A549 (cell line): ENCODE results near the gene TRPC3. TPM values are rescaled to one million over a fixed set of nuclear protein-coding genes. Genes with fewer than 3 reads are reported as not detected.

ENCODE experiments used
- ATAC-seq, 2 experiments: fragments of 200-7000 bp in 1 of 2; fragments of >200 bp in 1 of 2; cut with Nextera tagmentation in 1 of 2; cut with Tn5 transposase in 1 of 2; 3 replicates each; pipeline versions ENCODE4 v1.8.0 to v1.9.1; 2018 to 2020; ENCODE audit warnings: mild to moderate bottlenecking in 1 of 2, moderate library complexity in 1 of 2
- CTCF ChIA-PET: fragments of 300-600 bp; sonication (Branson Sonifier 250); formaldehyde crosslinking; extraction: SDS; loops from one replicate; lab custom pipeline; 2021; ENCODE audit warnings: antibody characterized with exemption, inconsistent platforms; lab: Yijun Ruan, JAX
- POLR2A ChIA-PET: fragments of 350-600 bp; formaldehyde crosslinking; extraction: SDS; loops from one replicate; lab custom pipeline; 2021; ENCODE audit warnings: antibody characterized with exemption, inconsistent platforms; lab: Yijun Ruan, JAX
- DNase-seq, 2 experiments: peaks; one replicate each; pipeline versions ENCODE4 v3.0.0 to v3.0.0-alpha.2; 2011 to 2016; ENCODE audit warnings: low read depth in 1 of 2, low spot score in 1 of 2
- FAIRE-seq: peaks from 2 replicates; lab custom pipeline; 2011; peaks lifted over from hg19 to GRCh38; lab: Jason Lieb, UNC
- H3K27ac ChIP-seq, 2 experiments: fragments of >200 bp; sonication (Bioruptor Twin); formaldehyde crosslinking; 3 replicates each; pipeline ENCODE4 v1.5.1; 2016 to 2017
- H3K4me1 ChIP-seq: fragments of >200 bp; sonication (Bioruptor Twin); formaldehyde crosslinking; 3 replicates; pipeline ENCODE4 v1.6.1; 2016
- H3K4me2 ChIP-seq: fragments of >200 bp; sonication (Bioruptor Twin); formaldehyde crosslinking; 3 replicates; pipeline ENCODE4 v1.6.1; 2016
- H3K4me3 ChIP-seq: fragments of >200 bp; sonication (Bioruptor Twin); formaldehyde crosslinking; 3 replicates; pipeline ENCODE4 v1.5.1; 2016
- H3K9me3 ChIP-seq: fragments of >200 bp; sonication (Bioruptor Twin); formaldehyde crosslinking; 3 replicates; pipeline ENCODE4 v1.6.1; 2016
- BHLHE40 ChIP-seq: IDR thresholded peaks from 2 replicates; pipeline ENCODE4 v1.6.1; 2012; ENCODE audit warnings: low read depth, low read length, inconsistent platforms
- CBX2 ChIP-seq: fragments of 200-600 bp; sonication (generic); IDR thresholded peaks from 2 replicates; pipeline ENCODE4 v1.6.1; 2016; ENCODE audit warnings: low read depth, mild to moderate bottlenecking, borderline replicate concordance
- EHMT2 ChIP-seq: fragments of 200-600 bp; sonication (generic); IDR thresholded peaks from 2 replicates; pipeline ENCODE4 v1.6.1; 2016; ENCODE audit warnings: antibody characterized with exemption, low read depth, mild to moderate bottlenecking, moderate library complexity
- ESRRA ChIP-seq: fragments of 150-350 bp; IDR thresholded peaks from 2 replicates; pipeline ENCODE4 v1.6.1; 2014; ENCODE audit warnings: mild to moderate bottlenecking, low read length, borderline replicate concordance
- FOSL2 ChIP-seq, 2 experiments: fragments of 450-650 bp in 1 of 2; fragments of >200 bp in 1 of 2; sonication (Bioruptor Twin) in 1 of 2; formaldehyde crosslinking; IDR thresholded peaks; 2 replicates each; pipeline versions ENCODE4 v1.5.0 to v1.6.1; 2016 to 2020; ENCODE audit warnings: mild to moderate bottlenecking in 1 of 2, moderate library complexity in 1 of 2
- HEYL ChIP-seq: fragments of 250-450 bp; sonication (Bioruptor Pico); IDR thresholded peaks from 2 replicates; pipeline ENCODE4 v1.8.0; 2021; ENCODE audit warnings: mild to moderate bottlenecking, moderate library complexity
- HOXA7 ChIP-seq: fragments of 250-450 bp; sonication (Bioruptor Pico); IDR thresholded peaks from 2 replicates; pipeline ENCODE4 v1.5.0; 2020; ENCODE audit warnings: mild to moderate bottlenecking, moderate library complexity
- MYC ChIP-seq: IDR thresholded peaks from 2 replicates; pipeline ENCODE4 v1.6.1; 2012; ENCODE audit warnings: mild to moderate bottlenecking, inconsistent platforms, low read length, improper control_type of control experiment, borderline replicate concordance
- NFE2L2 ChIP-seq: fragments of 150-350 bp; conservative IDR thresholded peaks from 2 replicates; pipeline ENCODE4 v1.6.1; 2014; ENCODE audit warnings: low read length
- RAD21 ChIP-seq, 2 experiments: fragments of >200 bp in 1 of 2; sonication (Bioruptor Twin) in 1 of 2; formaldehyde crosslinking in 1 of 2; IDR thresholded peaks in 1 of 2; conservative IDR thresholded peaks in 1 of 2; 2 replicates in 1 of 2; 3 replicates in 1 of 2; pipeline ENCODE4 v1.6.1; 2012 to 2018; ENCODE audit warnings: inconsistent platforms in 1 of 2
- SREBF2 ChIP-seq: fragments of 450-650 bp; IDR thresholded peaks from 2 replicates; pipeline ENCODE4 v1.6.1; 2014; ENCODE audit warnings: mild to moderate bottlenecking, moderate library complexity
- ZNF302 ChIP-seq: fragments of 250-450 bp; sonication (Bioruptor Pico); IDR thresholded peaks from 2 replicates; pipeline ENCODE4 v1.9.0; 2021; ENCODE audit warnings: inconsistent platforms, mild to moderate bottlenecking, moderate library complexity
- ZSCAN20 ChIP-seq: fragments of 250-450 bp; sonication (Bioruptor Pico); IDR thresholded peaks from 2 replicates; pipeline ENCODE4 v1.8.0; 2022; ENCODE audit warnings: mild to moderate bottlenecking, moderate library complexity
- WGBS: methylation state at CpG from one replicate; pipeline ENCODE4 v1.1.6; 2017; ENCODE audit errors: missing lambda C conversion rate; 5-methylcytosine and 5-hydroxymethylcytosine counted together
- polyA plus RNA-seq, 4 experiments: library from polyadenylated mRNA; depleted of rRNA in 3 of 4; stranded (reverse); fragments of >200 nt; fragmentation: RNase III in 1 of 4; extraction: RNeasy Plus Mini Kit Qiagen cat#74134 plus additional on column Dnase treatment in 1 of 4; gene quantifications; 2 replicates in 3 of 4; 3 replicates in 1 of 4; pipeline ENCODE4 v1.2.3, GENCODE V29; 2011 to 2017
- TF ChIP-seq, protein P1 (sequence below): IDR thresholded peaks from 2 replicates; pipeline ENCODE4 v1.6.1; 2012
- TF ChIP-seq, protein P2 (sequence below): fragments of 200-600 bp; sonication (generic); IDR thresholded peaks from 2 replicates; pipeline ENCODE4 v1.6.1; 2016; ENCODE audit warnings: antibody characterized with exemption, mild to moderate bottlenecking, moderate library complexity
- TF ChIP-seq, protein P3 (sequence below): fragments of >200 bp; sonication (Bioruptor Twin); formaldehyde crosslinking; IDR thresholded peaks from 3 replicates; pipeline ENCODE4 v1.5.1; 2016

The TRPC3 gene
- polyA plus RNA-seq, 2 of the 4 experiments (the other 2 are of a cell fraction): 0.03 to 0.04 TPM

GRCh38 chr4:121988950-121989349, 37.1 kb upstream of the TRPC3 start:
- ChIA-PET CTCF (interaction anchor here (1.2 kb wide), 1 partner anchor 39 kb away, joined by 3 read pairs; no protein-coding TSS in a partner anchor), POLR2A (no interaction called here)
- no peak for FAIRE-seq

DNA sequence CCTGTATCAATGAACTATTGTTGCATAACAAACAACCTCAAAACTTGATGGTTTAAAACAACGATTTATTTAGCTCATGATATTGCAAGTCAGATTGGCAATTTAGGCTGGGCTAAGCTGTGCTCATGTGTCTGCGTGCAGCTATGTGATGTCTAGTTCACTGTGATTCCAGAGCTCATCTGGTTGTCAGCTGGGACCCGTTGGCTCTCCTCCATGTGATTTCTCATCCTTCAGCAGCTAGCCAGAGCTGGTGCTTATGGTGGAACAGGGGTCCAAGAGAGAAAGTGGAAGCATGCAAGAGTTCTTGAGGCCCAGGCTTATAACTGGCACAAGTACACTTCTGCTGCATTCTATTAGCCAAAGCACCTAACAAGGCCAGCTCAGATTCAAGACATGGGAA, 28.8 kb upstream of the TRPC3 start:
- TF ChIP-seq ZSCAN20 (CRISPR knock-in tag) (no peak), NFE2L2 (no peak)
- TF ChIP-seq, all 56 proteins: peak for 0
- Histone ChIP-seq H3K4me3 (no peak overlapping the region), H3K9me3 (no peaks in the 10 kb centered on the region), H3K27ac (no peak overlapping the region), H3K4me1 (no peaks in the 10 kb centered on the region), H3K4me2 (no peak overlapping the region)
- WGBS: 5% methylated on average over 3 of the region's 3 CpGs
- ATAC-seq: no peak
- FAIRE-seq: no peak
- ChIA-PET POLR2A (no interaction called here), CTCF (interaction anchor here (1.4 kb wide), 1 partner anchor 30 kb away, joined by 3 read pairs; no protein-coding TSS in a partner anchor)
- DNase-seq: no peak

More at GRCh38 chr4:121988950-121989349, 37.1 kb upstream of the TRPC3 start:
- no peaks in the 10 kb centered on the region for H3K4me1 ChIP-seq
- no peaks in the 10 kb centered on the region for H3K9me3 ChIP-seq
- H3K4me3 ChIP-seq: no peak overlapping the region
- 3% methylated on average over 1 of the region's 1 CpG for WGBS
- no peak for ATAC-seq
- no peak for TF ChIP-seq MYC
- TF ChIP-seq, protein P1, sequence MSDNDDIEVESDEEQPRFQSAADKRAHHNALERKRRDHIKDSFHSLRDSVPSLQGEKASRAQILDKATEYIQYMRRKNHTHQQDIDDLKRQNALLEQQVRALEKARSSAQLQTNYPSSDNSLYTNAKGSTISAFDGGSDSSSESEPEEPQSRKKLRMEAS: no peak
- TF ChIP-seq, protein P2, sequence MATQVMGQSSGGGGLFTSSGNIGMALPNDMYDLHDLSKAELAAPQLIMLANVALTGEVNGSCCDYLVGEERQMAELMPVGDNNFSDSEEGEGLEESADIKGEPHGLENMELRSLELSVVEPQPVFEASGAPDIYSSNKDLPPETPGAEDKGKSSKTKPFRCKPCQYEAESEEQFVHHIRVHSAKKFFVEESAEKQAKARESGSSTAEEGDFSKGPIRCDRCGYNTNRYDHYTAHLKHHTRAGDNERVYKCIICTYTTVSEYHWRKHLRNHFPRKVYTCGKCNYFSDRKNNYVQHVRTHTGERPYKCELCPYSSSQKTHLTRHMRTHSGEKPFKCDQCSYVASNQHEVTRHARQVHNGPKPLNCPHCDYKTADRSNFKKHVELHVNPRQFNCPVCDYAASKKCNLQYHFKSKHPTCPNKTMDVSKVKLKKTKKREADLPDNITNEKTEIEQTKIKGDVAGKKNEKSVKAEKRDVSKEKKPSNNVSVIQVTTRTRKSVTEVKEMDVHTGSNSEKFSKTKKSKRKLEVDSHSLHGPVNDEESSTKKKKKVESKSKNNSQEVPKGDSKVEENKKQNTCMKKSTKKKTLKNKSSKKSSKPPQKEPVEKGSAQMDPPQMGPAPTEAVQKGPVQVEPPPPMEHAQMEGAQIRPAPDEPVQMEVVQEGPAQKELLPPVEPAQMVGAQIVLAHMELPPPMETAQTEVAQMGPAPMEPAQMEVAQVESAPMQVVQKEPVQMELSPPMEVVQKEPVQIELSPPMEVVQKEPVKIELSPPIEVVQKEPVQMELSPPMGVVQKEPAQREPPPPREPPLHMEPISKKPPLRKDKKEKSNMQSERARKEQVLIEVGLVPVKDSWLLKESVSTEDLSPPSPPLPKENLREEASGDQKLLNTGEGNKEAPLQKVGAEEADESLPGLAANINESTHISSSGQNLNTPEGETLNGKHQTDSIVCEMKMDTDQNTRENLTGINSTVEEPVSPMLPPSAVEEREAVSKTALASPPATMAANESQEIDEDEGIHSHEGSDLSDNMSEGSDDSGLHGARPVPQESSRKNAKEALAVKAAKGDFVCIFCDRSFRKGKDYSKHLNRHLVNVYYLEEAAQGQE: no peak
- no peak overlapping the region for H3K27ac ChIP-seq
- DNase-seq: no peak
- H3K4me2 ChIP-seq: no peak overlapping the region

DNA sequence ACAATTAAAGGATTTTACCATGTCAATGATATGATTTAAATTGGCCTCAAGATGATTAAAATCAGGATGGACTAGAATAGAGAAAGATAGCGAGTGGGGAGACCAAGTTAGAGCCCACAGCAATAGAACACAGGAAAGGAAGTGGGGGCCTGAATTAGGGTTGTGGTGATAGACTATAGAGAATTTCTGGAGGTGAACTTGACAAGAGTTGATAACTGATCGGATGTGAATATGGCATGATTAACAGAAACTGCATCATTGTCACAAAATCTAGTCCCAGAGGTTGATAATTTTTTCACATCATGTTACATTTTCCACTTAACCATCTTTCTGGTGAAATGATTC, 26.3 kb upstream of the TRPC3 start:
- ChIA-PET CTCF (no interaction called here), POLR2A (no interaction called here)
- ATAC-seq (no peak), FAIRE-seq (no peak), DNase-seq (no peak)
- TF ChIP-seq ESRRA (no peak), SREBF2 (no peak), BHLHE40 (no peak), CBX2 (no peak), RAD21 (conservative IDR thresholded peaks at IDR 0.05 in 1 of 2, IDR thresholded peaks at IDR 0.05 in 1 of 2) (no peak), HOXA7 (CRISPR knock-in tag) (no peak), EHMT2 (no peak), ZNF302 (CRISPR knock-in tag) (no peak), FOSL2 (IDR thresholded peaks at IDR 0.05) (no peak), FOSL2 (CRISPR knock-in tag; IDR thresholded peaks at IDR 0.05) (no peak), HEYL (CRISPR knock-in tag) (no peak)
- TF ChIP-seq, protein P3, sequence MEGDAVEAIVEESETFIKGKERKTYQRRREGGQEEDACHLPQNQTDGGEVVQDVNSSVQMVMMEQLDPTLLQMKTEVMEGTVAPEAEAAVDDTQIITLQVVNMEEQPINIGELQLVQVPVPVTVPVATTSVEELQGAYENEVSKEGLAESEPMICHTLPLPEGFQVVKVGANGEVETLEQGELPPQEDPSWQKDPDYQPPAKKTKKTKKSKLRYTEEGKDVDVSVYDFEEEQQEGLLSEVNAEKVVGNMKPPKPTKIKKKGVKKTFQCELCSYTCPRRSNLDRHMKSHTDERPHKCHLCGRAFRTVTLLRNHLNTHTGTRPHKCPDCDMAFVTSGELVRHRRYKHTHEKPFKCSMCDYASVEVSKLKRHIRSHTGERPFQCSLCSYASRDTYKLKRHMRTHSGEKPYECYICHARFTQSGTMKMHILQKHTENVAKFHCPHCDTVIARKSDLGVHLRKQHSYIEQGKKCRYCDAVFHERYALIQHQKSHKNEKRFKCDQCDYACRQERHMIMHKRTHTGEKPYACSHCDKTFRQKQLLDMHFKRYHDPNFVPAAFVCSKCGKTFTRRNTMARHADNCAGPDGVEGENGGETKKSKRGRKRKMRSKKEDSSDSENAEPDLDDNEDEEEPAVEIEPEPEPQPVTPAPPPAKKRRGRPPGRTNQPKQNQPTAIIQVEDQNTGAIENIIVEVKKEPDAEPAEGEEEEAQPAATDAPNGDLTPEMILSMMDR: no peak
- H3K4me2 ChIP-seq: no peak overlapping the region
- no peaks in the 10 kb centered on the region for H3K9me3 ChIP-seq
- H3K27ac ChIP-seq: no peak overlapping the region
- WGBS: 38% methylated on average over 2 of the region's 2 CpGs
- H3K4me1 ChIP-seq: no peaks in the 10 kb centered on the region
- no peak overlapping the region for H3K4me3 ChIP-seq
